ENCODE data around the gene ATXN1.

DNA sequence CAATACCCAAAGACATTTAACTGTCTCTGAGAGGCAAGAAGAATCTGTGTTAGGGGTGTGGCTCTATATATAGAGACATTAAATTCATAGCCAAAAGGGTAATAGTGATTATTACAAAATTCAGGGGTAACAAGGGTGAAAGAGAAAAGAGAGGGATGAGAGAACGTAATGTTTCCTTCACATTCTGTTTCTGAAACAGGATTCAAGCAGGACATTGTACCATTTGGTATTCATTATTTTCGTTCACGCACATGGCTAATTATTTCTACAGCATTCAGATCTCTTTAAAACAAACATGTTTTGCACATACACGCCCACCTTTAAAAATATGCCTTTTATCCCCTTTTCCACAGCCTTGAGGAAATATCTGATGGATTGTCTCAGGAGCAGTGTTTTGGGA lies 400.1 kb downstream of the ATXN1 start:
- TF ChIP-seq POLR2A (IDR thresholded peaks at IDR 0.05) (no peak), EP300 (IDR thresholded peaks at IDR 0.05) (no peak)
- TF ChIP-seq, protein P1, sequence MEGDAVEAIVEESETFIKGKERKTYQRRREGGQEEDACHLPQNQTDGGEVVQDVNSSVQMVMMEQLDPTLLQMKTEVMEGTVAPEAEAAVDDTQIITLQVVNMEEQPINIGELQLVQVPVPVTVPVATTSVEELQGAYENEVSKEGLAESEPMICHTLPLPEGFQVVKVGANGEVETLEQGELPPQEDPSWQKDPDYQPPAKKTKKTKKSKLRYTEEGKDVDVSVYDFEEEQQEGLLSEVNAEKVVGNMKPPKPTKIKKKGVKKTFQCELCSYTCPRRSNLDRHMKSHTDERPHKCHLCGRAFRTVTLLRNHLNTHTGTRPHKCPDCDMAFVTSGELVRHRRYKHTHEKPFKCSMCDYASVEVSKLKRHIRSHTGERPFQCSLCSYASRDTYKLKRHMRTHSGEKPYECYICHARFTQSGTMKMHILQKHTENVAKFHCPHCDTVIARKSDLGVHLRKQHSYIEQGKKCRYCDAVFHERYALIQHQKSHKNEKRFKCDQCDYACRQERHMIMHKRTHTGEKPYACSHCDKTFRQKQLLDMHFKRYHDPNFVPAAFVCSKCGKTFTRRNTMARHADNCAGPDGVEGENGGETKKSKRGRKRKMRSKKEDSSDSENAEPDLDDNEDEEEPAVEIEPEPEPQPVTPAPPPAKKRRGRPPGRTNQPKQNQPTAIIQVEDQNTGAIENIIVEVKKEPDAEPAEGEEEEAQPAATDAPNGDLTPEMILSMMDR (IDR thresholded peaks at IDR 0.05): no peak
